Endothelial cell of umbilical vein (primary cell): ENCODE data around the gene MICB. TPM values are rescaled to one million over a fixed set of nuclear protein-coding genes. Genes with fewer than 3 reads are reported as not detected.

Experiments
- BruUV-seq: library from RNA; stranded (reverse); fragments of 400-500 nt; replicated peaks from 2 replicates; lab custom pipeline; 2021; lab: Mats Ljungman, UMichigan
- CTCF ChIA-PET: fragments of 300-600, 350-600 bp; sonication (Branson Sonifier 250); formaldehyde crosslinking; loops from one replicate; lab custom pipeline; 2021; ENCODE audit warnings: antibody characterized with exemption, inconsistent platforms; lab: Charles Lee
- POLR2A ChIA-PET: fragments of 300-600, 350-600 bp; sonication (Branson Sonifier 250); formaldehyde crosslinking; loops from one replicate; lab custom pipeline; 2021; ENCODE audit warnings: antibody characterized with exemption, inconsistent platforms; lab: Charles Lee
- DNase-seq: peaks from one replicate; pipeline ENCODE4 v3.0.0-alpha.2; 2011; ENCODE audit warnings: low read depth, low spot score
- FAIRE-seq: peaks from 2 replicates; lab custom pipeline; 2011; peaks lifted over from hg19 to GRCh38; lab: Jason Lieb, UNC
- H2AFZ ChIP-seq: 2 replicates; pipeline ENCODE4 v1.6.0; 2012; ENCODE audit warnings: low read depth, low read length, control low read depth, inconsistent platforms
- H3K27ac ChIP-seq: 2 replicates; pipeline ENCODE4 v1.5.1; 2011; ENCODE audit warnings: low read depth, mild to moderate bottlenecking, control low read depth, low read length, moderate library complexity; ENCODE audit not compliant: insufficient read depth
- H3K27me3 ChIP-seq, 2 experiments: 2 replicates each; pipeline versions ENCODE4 v1.6.0 to v1.6.1; 2011; ENCODE audit warnings: low read length in 2 of 2, mixed read lengths in 1 of 2; ENCODE audit not compliant: control insufficient read depth in 2 of 2, insufficient read depth in 2 of 2
- H3K36me3 ChIP-seq, 2 experiments: 2 replicates in 1 of 2; 3 replicates in 1 of 2; pipeline ENCODE4 v1.5.1; 2011; ENCODE audit warnings: low read length in 2 of 2, mild to moderate bottlenecking in 1 of 2, moderate library complexity in 1 of 2; ENCODE audit not compliant: control insufficient read depth in 2 of 2, insufficient read depth in 2 of 2; ENCODE audit errors: extremely low read depth in 1 of 2
- H3K4me1 ChIP-seq: 3 replicates; pipeline ENCODE4 v1.5.1; 2011; ENCODE audit warnings: mild to moderate bottlenecking, low read length; ENCODE audit not compliant: control insufficient read depth, insufficient read depth; ENCODE audit errors: extremely low read depth
- H3K4me2 ChIP-seq: 2 replicates; pipeline ENCODE4 v1.6.1; 2011; ENCODE audit warnings: low read length, control low read depth, mixed read lengths; ENCODE audit not compliant: insufficient read depth
- H3K4me3 ChIP-seq, 3 experiments: fragments of 200-600 bp in 1 of 3; sonication (generic), shearing (Covaris generic) in 1 of 3; replicated peaks in 1 of 3; 2 replicates each; pipeline ENCODE4 v1.5.1; 2011 to 2016; ENCODE audit warnings: control low read depth in 3 of 3, low read length in 3 of 3, mild to moderate bottlenecking in 2 of 3, inconsistent platforms in 1 of 3, low read depth in 1 of 3, moderate library complexity in 1 of 3; ENCODE audit not compliant: insufficient read depth in 1 of 3
- H3K79me2 ChIP-seq: 2 replicates; pipeline ENCODE4 v1.6.0; 2012; ENCODE audit warnings: low read length, inconsistent platforms; ENCODE audit not compliant: control insufficient read depth, insufficient read depth
- H3K9ac ChIP-seq: replicated peaks from 2 replicates; pipeline ENCODE3; 2011; ENCODE audit warnings: low read length, control low read depth; ENCODE audit not compliant: insufficient read depth; ENCODE audit errors: extremely low read depth
- H3K9me1 ChIP-seq: replicated peaks from 3 replicates; pipeline ENCODE4 v1.6.0; 2011; ENCODE audit warnings: mild to moderate bottlenecking, low read length; ENCODE audit not compliant: control insufficient read depth, insufficient read depth; ENCODE audit errors: extremely low read depth
- H3K9me3 ChIP-seq: replicated peaks from 2 replicates; pipeline ENCODE4 v1.5.1; 2012; ENCODE audit warnings: low read length, inconsistent platforms; ENCODE audit not compliant: control insufficient read depth, insufficient read depth
- H4K20me1 ChIP-seq: replicated peaks from 2 replicates; pipeline ENCODE3; 2011; ENCODE audit warnings: mild to moderate bottlenecking, low read length; ENCODE audit not compliant: control insufficient read depth, insufficient read depth; ENCODE audit errors: extremely low read depth
- EZH2 ChIP-seq: IDR thresholded peaks from 2 replicates; pipeline ENCODE4 v1.6.1; 2012; ENCODE audit warnings: borderline replicate concordance, low read depth, mild to moderate bottlenecking, moderate library complexity, low read length, inconsistent platforms; ENCODE audit not compliant: severe bottlenecking
- FOS ChIP-seq: IDR thresholded peaks from 2 replicates; pipeline ENCODE4 v1.6.1; 2011; ENCODE audit warnings: mild to moderate bottlenecking, low read length, moderate library complexity, borderline replicate concordance; ENCODE audit not compliant: insufficient read depth
- GATA2 ChIP-seq: IDR thresholded peaks from 2 replicates; pipeline ENCODE4 v1.7.0; 2011; ENCODE audit warnings: low read depth, mild to moderate bottlenecking, moderate library complexity, mixed read lengths, low read length; ENCODE audit not compliant: insufficient read length, insufficient read depth
- JUN ChIP-seq: IDR thresholded peaks from 2 replicates; pipeline ENCODE4 v1.6.1; 2011; ENCODE audit warnings: borderline replicate concordance, low read depth; ENCODE audit not compliant: insufficient read length, insufficient read depth
- MYC ChIP-seq: IDR thresholded peaks from one replicate; pipeline ENCODE4 v1.6.1; 2011; ENCODE audit warnings: mild to moderate bottlenecking, low read depth, low read length
- POLR2A ChIP-seq: IDR thresholded peaks from 2 replicates; pipeline ENCODE4 v1.6.1; 2012; ENCODE audit warnings: low read depth, mild to moderate bottlenecking, control low read depth, low read length
- POLR2AphosphoS5 ChIP-seq: IDR thresholded peaks from 2 replicates; pipeline ENCODE4 v1.6.1; 2012; ENCODE audit warnings: low read depth, mild to moderate bottlenecking, control low read depth, low read length, moderate library complexity; ENCODE audit not compliant: insufficient read depth
- dilution Hi-C: fragments of 300-500 bp; cut with MboI; formaldehyde crosslinking; loops from one replicate; pipeline ENCODE4 v1.15.0; 2019; ENCODE audit warnings: low sequenced_read_pairs; ENCODE audit not compliant: extremely low pct_ligation_motif_present
- intact Hi-C: fragments of 100-400 bp; cut with micrococcal nuclease; formaldehyde crosslinking; loops from one replicate; pipeline ENCODE4 v1.10.0; 2022
- polyA plus RNA-seq, 4 experiments: library from polyadenylated mRNA; depleted of rRNA in 3 of 4; stranded (reverse) in 3 of 4; unstranded in 1 of 4; fragments of >200 nt; gene quantifications; 2 replicates each; pipeline versions ENCODE4 v1.2.1 to v1.2.3, GENCODE V29; 2011 to 2012; ENCODE audit warnings: missing spikeins in 1 of 4
- total RNA-seq: library from RNA; stranded (reverse); gene quantifications from 2 replicates; pipeline ENCODE4 v1.2.3, GENCODE V29; 2021
- TF ChIP-seq, protein P1 (sequence below), 2 donors: IDR thresholded peaks; 1 replicate in 1 of 2; 2 replicates in 1 of 2; pipeline ENCODE4 v1.5.1; 2011; ENCODE audit warnings: low read length in 2 of 2, mild to moderate bottlenecking in 2 of 2, moderate library complexity in 2 of 2, control low read depth in 1 of 2, inconsistent platforms in 1 of 2, low read depth in 1 of 2; ENCODE audit not compliant: insufficient read depth in 1 of 2; ENCODE audit errors: extremely low read depth in 1 of 2
- TF ChIP-seq, protein P2 (sequence below): IDR thresholded peaks from 2 replicates; pipeline ENCODE4 v1.6.1; 2011; ENCODE audit not compliant: insufficient read depth, insufficient read length

Gene MICB
- total and polyA plus RNA-seq, 2 donors (not counting 3 experiments of a cell fraction or from before 2014, with no cell fraction given), result 32.8 to 36.3 TPM

DNA sequence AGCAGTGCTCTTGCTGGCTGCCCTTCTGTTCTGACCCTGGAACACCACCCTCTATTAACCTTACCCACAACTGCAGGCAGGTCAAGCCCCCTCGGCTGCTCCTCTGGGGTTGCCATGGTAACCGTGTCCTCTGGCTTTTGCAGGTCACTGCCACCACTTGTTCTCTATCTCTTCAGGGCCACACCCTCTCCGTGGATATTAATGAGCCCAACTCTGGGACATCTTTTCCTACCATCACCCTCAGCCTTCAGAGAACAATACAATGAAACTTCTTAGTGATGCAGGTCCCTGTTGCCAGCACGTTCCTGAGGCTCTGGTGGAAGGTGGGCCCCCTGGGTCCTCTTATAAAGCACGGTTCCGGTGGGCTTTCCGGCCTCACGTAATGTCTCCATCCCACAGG is 30.8 kb upstream of the MICB start:
- H2AFZ ChIP-seq, result no peak overlapping the region
- H3K79me2 ChIP-seq, result no peaks in the 10 kb centered on the region
- FAIRE-seq, result no peak
- CTCF ChIA-PET, result no interaction called here
- no peaks in the 10 kb centered on the region for H3K36me3 ChIP-seq
- H3K27ac ChIP-seq, result no peak overlapping the region
- no peak overlapping the region for H3K4me3 ChIP-seq
- no peaks in the 10 kb centered on the region for H3K4me1 ChIP-seq
- no peaks in the 10 kb centered on the region for H3K9me3 ChIP-seq
- dilution Hi-C loops, result no loop called here
- TF ChIP-seq GATA2 (no peak), MYC (no peak), JUN (no peak), POLR2A (no peak), FOS (no peak), EZH2 (no peak), POLR2AphosphoS5 (no peak)
- TF ChIP-seq, protein P1, sequence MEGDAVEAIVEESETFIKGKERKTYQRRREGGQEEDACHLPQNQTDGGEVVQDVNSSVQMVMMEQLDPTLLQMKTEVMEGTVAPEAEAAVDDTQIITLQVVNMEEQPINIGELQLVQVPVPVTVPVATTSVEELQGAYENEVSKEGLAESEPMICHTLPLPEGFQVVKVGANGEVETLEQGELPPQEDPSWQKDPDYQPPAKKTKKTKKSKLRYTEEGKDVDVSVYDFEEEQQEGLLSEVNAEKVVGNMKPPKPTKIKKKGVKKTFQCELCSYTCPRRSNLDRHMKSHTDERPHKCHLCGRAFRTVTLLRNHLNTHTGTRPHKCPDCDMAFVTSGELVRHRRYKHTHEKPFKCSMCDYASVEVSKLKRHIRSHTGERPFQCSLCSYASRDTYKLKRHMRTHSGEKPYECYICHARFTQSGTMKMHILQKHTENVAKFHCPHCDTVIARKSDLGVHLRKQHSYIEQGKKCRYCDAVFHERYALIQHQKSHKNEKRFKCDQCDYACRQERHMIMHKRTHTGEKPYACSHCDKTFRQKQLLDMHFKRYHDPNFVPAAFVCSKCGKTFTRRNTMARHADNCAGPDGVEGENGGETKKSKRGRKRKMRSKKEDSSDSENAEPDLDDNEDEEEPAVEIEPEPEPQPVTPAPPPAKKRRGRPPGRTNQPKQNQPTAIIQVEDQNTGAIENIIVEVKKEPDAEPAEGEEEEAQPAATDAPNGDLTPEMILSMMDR (IDR thresholded peaks at IDR 0.05; ENCODE audit: extremely low read depth in 1 of 2, insufficient read depth in 1 of 2, low read depth in 1 of 2, low read length in 2 of 2), result no peak
- TF ChIP-seq, protein P2, sequence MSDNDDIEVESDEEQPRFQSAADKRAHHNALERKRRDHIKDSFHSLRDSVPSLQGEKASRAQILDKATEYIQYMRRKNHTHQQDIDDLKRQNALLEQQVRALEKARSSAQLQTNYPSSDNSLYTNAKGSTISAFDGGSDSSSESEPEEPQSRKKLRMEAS, result no peak
- H4K20me1 ChIP-seq, result no peaks in the 10 kb centered on the region
- no TSS peak for BruUV-seq
- POLR2A ChIA-PET, result no interaction called here
- no peaks in the 10 kb centered on the region for H3K9me1 ChIP-seq
- peaks cover 0 to 7% of the 10 kb centered on the region in 2 experiments for H3K27me3 ChIP-seq
- intact Hi-C loops, result no loop called here
- no peak overlapping the region for H3K4me2 ChIP-seq
- H3K9ac ChIP-seq, result no peak overlapping the region
- DNase-seq, result no peak
